Measurements from ENCODE around the gene BRSK1.

Gene BRSK1

GRCh38 chr19:55358943-55359908 is 75.4 kb downstream of the BRSK1 start:
- no peak for DNase-seq (ENCODE audit: low read depth)
- no peak overlapping the region for H3K4me3 ChIP-seq (ENCODE audit: control insufficient read depth, low read depth, low read length)
- no peak for TF ChIP-seq CTCF (conservative IDR thresholded peaks at IDR 0.05; ENCODE audit: control insufficient read depth, insufficient read depth, low read depth, low read length)

- DNase-seq (ENCODE audit: low read depth), result no peak
- H3K4me3 ChIP-seq (ENCODE audit: control insufficient read depth, low read depth, low read length), result no peak overlapping the region
- TF ChIP-seq CTCF (conservative IDR thresholded peaks at IDR 0.05; ENCODE audit: control insufficient read depth, insufficient read depth, low read depth, low read length), result no peak
Observed at GRCh38 chr19:55360902-55361301, 77.1 kb downstream of the BRSK1 start.

All from fibroblast of mammary gland (primary cell).